Middle frontal gyrus (tissue), 1 donor: ENCODE measurements around the gene MRAS.

ENCODE experiments used
- DNase-seq: peaks from one replicate; pipeline ENCODE4 v3.0.0-alpha.2; 2015; ENCODE audit warnings: low spot score; ENCODE audit errors: extremely low spot score

The MRAS gene

GRCh38 chr3:138384976-138385375 is 36.6 kb downstream of the MRAS start:
- no peak for DNase-seq

- DNase-seq = no peak
Observed at GRCh38 chr3:138389144-138389601, 40.8 kb downstream of the MRAS start.

GRCh38 chr3:138389841-138390581 is 41.6 kb downstream of the MRAS start:
- no peak for DNase-seq

GRCh38 chr3:138390582-138390932 is 42.2 kb downstream of the MRAS start:
- no peak for DNase-seq

- no peak for DNase-seq
Observed at GRCh38 chr3:138394156-138394555, 45.8 kb downstream of the MRAS start.

DNA sequence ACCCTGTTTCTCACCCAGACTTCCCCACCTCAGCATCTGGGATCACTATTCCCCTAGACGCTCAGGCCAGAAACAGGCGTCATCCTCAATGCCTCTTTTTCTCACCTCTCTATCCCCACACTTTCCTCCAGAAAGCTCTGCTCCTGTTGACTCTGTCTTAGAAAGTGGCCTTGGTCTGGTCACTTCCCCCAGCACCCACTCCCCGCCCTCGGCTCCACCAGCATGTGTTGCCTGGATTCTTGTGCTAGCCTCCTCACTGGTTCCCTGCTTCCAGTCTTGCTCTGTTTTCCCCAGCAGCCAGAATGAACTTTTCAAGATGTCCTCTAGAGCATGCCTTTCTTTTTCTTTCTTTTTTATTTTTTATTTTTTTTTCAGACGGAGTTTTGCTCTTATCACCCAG is 46.3 kb downstream of the MRAS start:
- no peak for DNase-seq

- DNase-seq = no peak
Observed at GRCh38 chr3:138395865-138396751, 47.7 kb downstream of the MRAS start.

DNA sequence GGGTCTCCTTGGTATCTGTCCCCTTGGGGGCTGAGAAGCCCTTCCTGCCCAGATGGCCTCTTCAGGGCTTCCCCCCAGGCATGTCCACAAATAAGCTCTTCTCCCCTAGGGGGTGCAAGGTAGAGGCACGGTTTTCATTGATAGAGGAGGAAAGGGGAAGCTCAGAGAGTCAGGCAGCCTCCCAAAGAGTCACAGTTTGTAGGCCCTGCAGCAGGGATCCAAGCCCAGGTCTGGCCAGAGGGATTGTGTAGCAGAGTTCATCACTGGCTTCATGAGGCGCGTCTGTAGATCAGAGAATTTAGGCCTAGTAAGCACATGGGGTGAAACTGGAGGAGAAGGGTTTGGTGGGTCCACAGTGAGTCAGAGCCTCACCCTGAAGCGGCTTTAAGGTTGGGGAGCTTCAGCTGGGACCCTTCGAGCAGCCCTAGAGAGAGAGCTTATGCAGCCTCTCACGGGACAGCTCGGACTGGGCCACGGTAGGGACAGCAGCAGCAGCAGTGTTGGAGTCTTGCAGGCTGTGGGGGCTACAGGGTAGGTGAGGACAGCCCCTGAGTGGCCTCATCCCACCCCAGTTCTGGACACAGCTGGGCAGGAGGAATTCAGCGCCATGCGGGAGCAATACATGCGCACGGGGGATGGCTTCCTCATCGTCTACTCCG is 48.5 kb downstream of the MRAS start:
- no peak for DNase-seq

DNA sequence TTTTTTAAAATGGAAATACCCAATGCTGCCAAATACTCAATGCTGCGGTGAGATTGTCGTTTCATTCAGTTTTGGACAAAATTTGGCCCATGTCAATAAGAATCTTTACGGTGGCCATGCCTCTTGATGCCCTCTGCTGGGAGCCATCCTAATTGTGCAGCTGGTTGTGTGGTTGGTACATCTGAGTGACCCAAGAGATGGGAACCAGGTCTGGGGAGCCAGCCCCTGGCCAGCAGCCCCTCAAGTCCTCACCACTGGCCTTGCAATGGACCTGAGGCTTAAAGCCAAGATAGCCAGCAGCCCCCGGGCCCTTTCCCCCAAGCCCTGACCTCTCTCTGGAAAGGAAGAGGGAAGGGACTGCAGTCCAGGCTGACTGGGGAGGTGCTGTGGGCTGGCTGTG is 49.6 kb downstream of the MRAS start:
- no peak for DNase-seq

DNA sequence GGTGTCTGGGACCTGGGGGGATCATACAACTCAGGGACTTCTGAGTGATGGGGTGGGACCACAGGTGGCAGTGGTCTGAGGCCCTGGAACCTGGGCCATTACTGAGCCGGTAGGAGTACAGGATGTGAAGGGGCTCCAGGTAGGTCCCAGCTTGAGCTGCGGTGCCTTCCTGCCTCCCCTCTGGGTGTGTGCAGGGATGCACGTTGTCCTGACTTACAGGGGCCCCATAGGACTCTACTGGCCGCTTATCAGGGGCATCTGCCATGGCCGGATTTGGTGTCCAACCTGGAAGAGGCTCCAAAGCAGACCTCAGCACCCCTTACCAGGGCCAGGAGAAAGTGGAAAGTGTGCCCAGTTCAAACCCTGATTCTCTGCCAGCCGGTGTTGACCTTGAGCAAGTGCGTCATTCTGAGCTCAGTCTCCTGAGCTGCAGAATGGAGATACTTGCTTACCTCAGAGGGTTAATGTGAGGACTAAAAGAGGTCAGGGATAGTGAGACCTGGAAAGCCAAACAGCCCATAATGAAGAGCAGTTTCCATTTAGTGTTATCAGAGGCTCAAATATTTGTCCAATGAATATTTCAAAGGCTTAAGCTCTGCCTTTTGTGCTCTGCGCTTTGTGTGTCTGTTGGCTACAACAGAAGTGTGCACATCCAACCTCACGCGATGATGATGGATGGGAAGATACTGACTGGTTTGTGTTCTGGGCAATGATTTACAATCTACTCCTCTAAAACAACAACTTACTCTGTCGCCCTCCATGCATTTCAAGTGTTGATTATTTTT is 50.6 kb downstream of the MRAS start:
- no peak for DNase-seq

- DNase-seq = no peak
Observed at GRCh38 chr3:138399766-138400165, 51.4 kb downstream of the MRAS start.

DNA sequence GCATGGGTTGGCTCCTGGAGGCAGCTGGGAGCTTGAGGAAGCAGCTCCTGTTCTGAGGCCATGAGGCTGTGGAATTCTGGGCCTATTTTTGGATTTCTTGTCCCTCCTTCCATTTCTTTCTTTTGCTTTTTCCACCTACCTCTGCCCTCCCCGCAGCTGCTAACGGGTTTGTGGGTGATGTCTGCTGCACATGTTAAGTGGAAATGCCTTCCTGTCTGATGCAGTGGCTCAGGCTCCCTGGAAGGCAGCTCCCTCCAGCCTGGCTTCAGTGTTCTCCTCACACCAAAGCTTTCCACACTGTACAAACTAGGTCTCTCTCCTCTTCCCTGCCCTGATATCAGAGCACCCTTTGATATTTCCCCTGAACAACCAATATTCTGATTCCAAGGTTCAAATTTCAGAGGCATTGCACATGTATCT is 52.3 kb downstream of the MRAS start:
- no peak for DNase-seq

DNA sequence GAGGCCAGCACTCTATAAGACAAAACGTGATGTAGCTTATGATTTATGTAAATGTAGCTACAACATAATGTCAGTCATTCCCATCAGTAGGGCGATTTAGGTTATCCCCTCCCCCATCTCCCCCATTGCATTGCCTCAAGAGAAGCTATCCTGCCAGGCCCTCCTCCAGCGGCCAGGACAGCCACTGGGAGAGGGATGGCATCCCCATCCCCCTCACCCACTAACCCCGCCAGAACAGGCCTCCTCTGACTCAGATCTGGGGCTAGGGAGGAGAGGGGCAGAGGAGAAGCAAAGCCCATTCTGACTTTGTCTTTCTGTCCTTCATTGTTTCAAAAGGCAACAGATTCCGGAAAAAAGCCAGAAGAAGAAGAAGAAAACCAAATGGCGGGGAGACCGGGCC is 53.5 kb downstream of the MRAS start:
- DNase-seq = no peak

DNA sequence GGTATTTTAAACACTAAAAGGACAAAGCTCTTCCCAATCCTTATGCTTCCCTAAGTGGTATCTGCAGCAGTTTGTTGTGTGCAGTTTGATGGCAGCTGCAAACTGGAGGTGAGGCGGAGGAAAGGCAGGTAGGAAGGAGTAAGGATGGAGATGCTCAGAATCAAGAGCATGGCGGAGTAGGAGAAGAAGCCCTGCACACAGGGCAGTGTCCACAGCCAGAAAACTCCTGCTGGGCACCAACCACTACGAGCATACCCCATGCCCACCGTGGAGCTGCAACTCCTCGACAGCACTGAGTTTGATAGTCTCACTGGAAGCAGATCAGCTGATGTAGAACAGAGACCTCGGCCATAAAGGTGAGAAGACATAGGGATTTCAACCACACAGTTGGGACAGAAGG is 55.7 kb downstream of the MRAS start:
- DNase-seq = no peak

GRCh38 chr3:138405001-138405400 is 56.6 kb downstream of the MRAS start:
- DNase-seq = no peak

- DNase-seq = no peak
Observed at GRCh38 chr3:138405486-138405885, 57.1 kb downstream of the MRAS start.

DNA sequence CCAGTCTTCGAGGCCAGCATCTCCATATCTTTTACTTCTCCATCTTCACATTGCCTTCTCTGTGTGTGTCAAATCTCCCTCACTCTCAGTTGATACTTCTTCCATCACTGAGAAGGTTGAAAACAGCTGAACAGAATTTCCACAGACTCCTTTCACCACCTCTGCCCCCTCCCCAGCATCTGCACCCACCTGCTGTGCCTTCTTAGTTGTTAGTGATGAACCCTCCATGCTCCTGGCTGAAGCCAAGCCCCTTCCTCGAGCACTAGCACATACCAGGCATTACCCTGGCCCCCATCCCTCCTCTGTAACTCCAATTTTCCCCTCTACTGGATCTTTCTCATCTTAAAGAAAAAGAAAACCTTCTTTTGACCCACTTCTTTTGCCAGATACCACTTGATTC is 58.2 kb downstream of the MRAS start:
- no peak for DNase-seq

DNA sequence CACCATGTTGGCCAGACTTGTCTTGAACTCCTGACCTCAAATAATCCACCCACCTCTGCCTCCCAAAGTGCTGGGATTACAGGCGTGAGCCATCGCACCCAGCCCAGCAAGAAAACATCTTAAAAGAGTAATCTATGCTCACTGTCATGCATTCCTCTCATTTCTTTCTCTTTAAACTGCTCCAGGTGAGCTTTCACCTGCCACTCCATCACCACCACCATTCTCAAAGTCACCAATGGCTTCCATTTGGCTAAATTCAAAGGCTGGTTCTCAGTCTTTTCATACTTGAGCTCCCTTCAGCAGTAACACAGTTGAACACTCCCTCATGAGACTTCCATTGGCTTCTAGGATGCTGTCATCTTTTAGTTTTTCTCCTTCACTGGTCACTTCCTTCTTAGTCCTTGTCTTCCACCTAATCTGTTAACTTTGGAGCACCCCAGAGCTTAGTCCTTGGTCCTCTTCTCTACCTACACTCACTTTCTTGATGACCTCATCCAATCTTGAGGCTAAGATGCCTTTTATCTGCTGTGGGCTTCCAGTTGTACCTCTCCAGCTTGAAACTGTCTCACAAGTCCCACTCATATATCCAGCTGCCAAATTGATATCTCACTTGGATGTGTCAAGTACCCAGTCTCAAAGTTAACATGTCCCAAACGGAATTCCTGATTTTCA is 59.0 kb downstream of the MRAS start:
- no peak for DNase-seq

- peak; percentile 37 for DNase-seq
Observed at GRCh38 chr3:138408751-138409570, 60.6 kb downstream of the MRAS start.
